HCT116 (cell line): ENCODE results near the gene SMIM21. TPM values are rescaled to one million over a fixed set of nuclear protein-coding genes. Genes with fewer than 3 reads are reported as not detected.

Experiments
- ATAC-seq: fragments of 200-7000 bp; cut with Tn5 transposase; 2 replicates; pipeline ENCODE4 v1.9.1; 2020; ENCODE audit warnings: mild to moderate bottlenecking, moderate library complexity
- BruUV-seq: library from RNA; stranded (reverse); fragments of 400-500 nt; replicated peaks from 2 replicates; lab custom pipeline; 2021; lab: Mats Ljungman, UMichigan
- CTCF ChIA-PET: fragments of 300-600 bp; sonication (Branson Sonifier 250); formaldehyde crosslinking; loops from one replicate; lab custom pipeline; 2021; ENCODE audit warnings: antibody characterized with exemption; lab: Charles Lee
- POLR2A ChIA-PET: fragments of 300-600, 350-600 bp; sonication (Branson Sonifier 250); formaldehyde crosslinking; loops from one replicate; lab custom pipeline; 2021; ENCODE audit warnings: antibody characterized with exemption; lab: Charles Lee
- RAD21 ChIA-PET, 2 experiments: fragments of 300-600 bp; sonication (Branson Sonifier 250); formaldehyde crosslinking; loops; one replicate each; lab custom pipeline; 2023; ENCODE audit warnings: low total read pairs in 2 of 2; ENCODE audit not compliant: uncharacterized antibody in 2 of 2, unreplicated experiment in 2 of 2, low non-redundant PET in 1 of 2; lab: Charles Lee
- DNase-seq: peaks from one replicate; pipeline ENCODE4 v3.0.0-alpha.2; 2010; ENCODE audit warnings: low read depth, low spot score
- H2AFZ ChIP-seq: fragments of 200-600 bp; shearing (Covaris generic), sonication (generic); 2 replicates; pipeline ENCODE4 v1.6.1; 2017; ENCODE audit warnings: low read depth, mixed run types, mixed read lengths, antibody characterized with exemption, low read length; ENCODE audit not compliant: poor library complexity, severe bottlenecking
- H3K27ac ChIP-seq: 2 replicates; pipeline ENCODE4 v1.5.1; 2012; ENCODE audit warnings: low read depth, low read length
- H3K27me3 ChIP-seq: fragments of 200-600 bp; sonication (generic); 2 replicates; pipeline ENCODE4 v1.6.1; 2016; ENCODE audit warnings: mixed run types, low read length, mixed read lengths; ENCODE audit not compliant: insufficient read depth
- H3K36me3 ChIP-seq, 2 experiments: fragments of 200-500 bp in 1 of 2; fragments of 200-600 bp in 1 of 2; sonication (Bioruptor generic) in 1 of 2; sonication (generic) in 1 of 2; 2 replicates each; pipeline versions ENCODE4 v1.5.1 to v1.6.1; 2014 to 2016; ENCODE audit warnings: low read length in 2 of 2, inconsistent platforms in 1 of 2, mixed read lengths in 1 of 2, mixed run types in 1 of 2; ENCODE audit not compliant: insufficient read depth in 2 of 2, control insufficient read depth in 1 of 2
- H3K4me1 ChIP-seq, 2 experiments: fragments of 200-600 bp in 1 of 2; sonication (generic) in 1 of 2; 2 replicates each; pipeline versions ENCODE4 v1.5.1 to v1.6.1; 2012 to 2017; ENCODE audit warnings: low read length in 2 of 2, inconsistent platforms in 1 of 2, mild to moderate bottlenecking in 1 of 2, mixed read lengths in 1 of 2, mixed run types in 1 of 2, moderate library complexity in 1 of 2; ENCODE audit not compliant: insufficient read depth in 2 of 2, control insufficient read depth in 1 of 2
- H3K4me2 ChIP-seq: fragments of 200-600 bp; sonication (generic); 2 replicates; pipeline ENCODE4 v1.6.1; 2017; ENCODE audit warnings: mixed run types, low read length, mixed read lengths
- H3K4me3 ChIP-seq, 2 experiments: fragments of 200-600 bp in 1 of 2; sonication (generic) in 1 of 2; replicated peaks in 1 of 2; 2 replicates each; pipeline ENCODE4 v1.5.1; 2011 to 2016; ENCODE audit warnings: low read length in 2 of 2, control low read depth in 1 of 2, low read depth in 1 of 2, mild to moderate bottlenecking in 1 of 2, mixed read lengths in 1 of 2, mixed run types in 1 of 2
- H3K79me2 ChIP-seq: fragments of 200-600 bp; sonication (generic); 2 replicates; pipeline ENCODE4 v1.6.1; 2017; ENCODE audit warnings: mild to moderate bottlenecking, mixed run types, low read length, moderate library complexity, mixed read lengths; ENCODE audit not compliant: insufficient read depth
- H3K9ac ChIP-seq: fragments of 200-600 bp; sonication (generic); 2 replicates; pipeline ENCODE4 v1.6.1; 2016; ENCODE audit warnings: low read length, mixed read lengths
- H3K9me2 ChIP-seq: fragments of 200-600 bp; sonication (generic), shearing (Covaris generic); 2 replicates; pipeline ENCODE4 v1.6.1; 2017; ENCODE audit warnings: mixed run types, mild to moderate bottlenecking, moderate library complexity; ENCODE audit not compliant: insufficient read depth
- H3K9me3 ChIP-seq, 2 experiments: fragments of 200-500 bp in 1 of 2; fragments of 200-600 bp in 1 of 2; sonication (Bioruptor generic) in 1 of 2; sonication (generic) in 1 of 2; 2 replicates each; pipeline ENCODE4 v1.6.1; 2014 to 2017; ENCODE audit warnings: low read length in 2 of 2, mixed read lengths in 2 of 2, inconsistent platforms in 1 of 2, low read depth in 1 of 2, mild to moderate bottlenecking in 1 of 2, mixed run types in 1 of 2, moderate library complexity in 1 of 2; ENCODE audit not compliant: control insufficient read depth in 1 of 2, insufficient read depth in 1 of 2
- H4K20me1 ChIP-seq: fragments of 200-600 bp; sonication (generic), shearing (Covaris generic); 2 replicates; pipeline ENCODE4 v1.6.1; 2017; ENCODE audit warnings: mixed run types, mild to moderate bottlenecking, moderate library complexity; ENCODE audit not compliant: insufficient read depth
- EGR1 ChIP-seq: IDR thresholded peaks from 2 replicates; pipeline ENCODE4 v1.6.1; 2012; ENCODE audit warnings: low read depth
- ELF1 ChIP-seq: IDR thresholded peaks from 2 replicates; pipeline ENCODE4 v1.6.1; 2012; ENCODE audit warnings: low read depth, borderline replicate concordance
- FOSL1 ChIP-seq: IDR thresholded peaks from 2 replicates; pipeline ENCODE4 v1.6.1; 2012; ENCODE audit warnings: low read depth
- JUND ChIP-seq: IDR thresholded peaks from 2 replicates; pipeline ENCODE4 v1.6.1; 2012
- RAD21 ChIP-seq: IDR thresholded peaks from 2 replicates; pipeline ENCODE4 v1.6.1; 2012; ENCODE audit warnings: low read depth, mild to moderate bottlenecking
- REST ChIP-seq: IDR thresholded peaks from 2 replicates; pipeline ENCODE4 v1.6.1; 2012; ENCODE audit warnings: low read depth
- SP1 ChIP-seq: IDR thresholded peaks from 2 replicates; pipeline ENCODE4 v1.6.1; 2012; ENCODE audit warnings: low read depth
- YY1 ChIP-seq: IDR thresholded peaks from 2 replicates; pipeline ENCODE4 v1.6.1; 2011; ENCODE audit warnings: low read length, low read depth, moderate library complexity, mild to moderate bottlenecking; ENCODE audit not compliant: insufficient replicate concordance; ENCODE audit errors: extremely low read depth
- ZFX ChIP-seq: fragments of 450-650 bp; IDR thresholded peaks from 2 replicates; pipeline ENCODE4 v1.6.1; 2017
- intact Hi-C: fragments of 100-400 bp; cut with micrococcal nuclease; formaldehyde crosslinking; loops from 2 replicates; pipeline ENCODE4 v1.10.0; 2022
- total RNA-seq: library from RNA; stranded (reverse); gene quantifications from one replicate; pipeline ENCODE4 v1.2.1, GENCODE V29; 2021; ENCODE audit not compliant: unreplicated experiment

Gene SMIM21
- total RNA-seq, 1 experiment from 2014 or later: not detected

GRCh38 chr18:75375341-75375740 lies 52.2 kb downstream of the SMIM21 start:
- Histone ChIP-seq H3K27ac (no peak overlapping the region), H3K36me3 (no peaks in the 10 kb centered on the region), H3K9ac (no peak overlapping the region), H3K9me3 (no peaks in the 10 kb centered on the region; a peak in 1 of 4 replicates), H2AFZ (no peak overlapping the region), H3K4me1 (no peaks in the 10 kb centered on the region), H3K9me2 (no peaks in the 10 kb centered on the region), H3K4me2 (no peak overlapping the region), H3K4me3 (no peak overlapping the region), H3K27me3 (no peaks in the 10 kb centered on the region), H3K79me2 (no peaks in the 10 kb centered on the region), H4K20me1 (no peaks in the 10 kb centered on the region)
- TF ChIP-seq JUND (no peak), SP1 (no peak), RAD21 (no peak), ELF1 (no peak), REST (no peak), ZFX (no peak), EGR1 (no peak), FOSL1 (no peak), YY1 (no peak)
- POLR2A ChIA-PET: no interaction called here
- no peak for ATAC-seq
- intact Hi-C loops: no loop called here
- DNase-seq: no peak
- RAD21 ChIA-PET: no interaction called here
- BruUV-seq: no TSS peak
- CTCF ChIA-PET: no interaction called here
